NCI-H82 treated with DMSO at 0.1 percent for 48 hours (cell line): Measurements from ENCODE around the gene THOC3.
"Not testable (repeated sequence)": the region's sequence is repeated elsewhere in the genome, so short reads cannot be mapped to it uniquely, and the experiment has no call there.

Experiments used
- DNase-seq: peaks from one replicate; lab custom pipeline; 2025; ENCODE audit not compliant: unreplicated experiment; lab: John Stamatoyannopoulos, UW

Gene THOC3

GRCh38 chr5:175943253-175943652 lies 24.9 kb downstream of the THOC3 start:
- DNase-seq = not testable (repeated sequence)

- not testable (repeated sequence) for DNase-seq
These were observed 27.5 kb downstream of the THOC3 start for GRCh38 chr5:175940632-175941031.

GRCh38 chr5:175938489-175938888 lies 29.6 kb downstream of the THOC3 start:
- DNase-seq = not testable (repeated sequence)

GRCh38 chr5:175928752-175929151 lies 39.4 kb downstream of the THOC3 start:
- not testable (repeated sequence) for DNase-seq

- DNase-seq = not testable (repeated sequence)
These were observed 43.0 kb downstream of the THOC3 start for GRCh38 chr5:175925106-175925505.

- DNase-seq = no peak
These were observed 45.8 kb downstream of the THOC3 start for GRCh38 chr5:175922192-175922885.

GRCh38 chr5:175921061-175921730 lies 46.9 kb downstream of the THOC3 start:
- no peak for DNase-seq

- no peak for DNase-seq
These were observed 47.8 kb downstream of the THOC3 start for GRCh38 chr5:175920231-175920811.

- DNase-seq = not testable (repeated sequence)
These were observed 52.8 kb downstream of the THOC3 start for GRCh38 chr5:175915066-175916037.

GRCh38 chr5:175913835-175914672 lies 54.1 kb downstream of the THOC3 start:
- not testable (repeated sequence) for DNase-seq

- not testable (repeated sequence) for DNase-seq
These were observed 58.0 kb downstream of the THOC3 start for GRCh38 chr5:175910072-175910471.
